Ovary (tissue), 3 donors: ENCODE data around the gene ITPR2.

ENCODE experiments used
- CTCF ChIP-seq, 3 donors: fragments of 450-650 bp in 2 of 3; fragments of 200-600 bp in 1 of 3; IDR thresholded peaks; one replicate each; pipeline versions ENCODE4 v1.5.1 to v1.8.0; 2016 to 2022; ENCODE audit warnings: antibody characterized with exemption in 3 of 3, mild to moderate bottlenecking in 1 of 3
- EP300 ChIP-seq: sonication (generic); formaldehyde crosslinking; IDR thresholded peaks from one replicate; pipeline ENCODE4 v1.6.1; 2017; ENCODE audit warnings: antibody characterized with exemption
- donor health status: DM: no; HTN: no; CAD: no.

- TF ChIP-seq CTCF (IDR thresholded peaks at IDR 0.05), result no peak
- TF ChIP-seq EP300, result no peak
Observed at GRCh38 chr12:26612203-26612602, 220.8 kb downstream of the ITPR2 start.
